ENCODE results near the gene EMC8. TPM values are rescaled to one million over a fixed set of nuclear protein-coding genes. Genes with fewer than 3 reads are reported as not detected.

EMC8 gene
- total and polyA plus RNA-seq, 2 donors (not counting 1 experiment from before 2014, with no cell fraction given), result 22.1 to 33.1 TPM

GRCh38 chr16:85835956-85836705 is 36.8 kb upstream of the EMC8 start:
- Histone ChIP-seq H3K4me2 (replicated peaks; ENCODE audit: low read depth, low read length, poor library complexity, severe bottlenecking) (no peak overlapping the region), H3K9me3 (ENCODE audit: control extremely low read depth in 1 of 3, control insufficient read depth in 2 of 3, insufficient read depth in 1 of 3, low read length in 2 of 3) (peaks cover 0 to 13% (median 0%) of the 10 kb centered on the region in 3 donors), H3K36me3 (replicated peaks in 1 of 2; ENCODE audit: control extremely low read depth in 1 of 2, control insufficient read depth in 1 of 2, extremely low read depth in 1 of 2, insufficient read depth in 2 of 2, low read length in 1 of 2) (no peaks in the 10 kb centered on the region), H3K27ac (ENCODE audit: low read length in 2 of 2) (no peak overlapping the region), H3K9ac (ENCODE audit: low read length) (no peak overlapping the region), H3K79me2 (ENCODE audit: control insufficient read depth, insufficient read depth, low read length) (no peaks in the 10 kb centered on the region), H3K4me3 (ENCODE audit: control extremely low read depth in 1 of 5, extremely low read depth in 1 of 5, insufficient read depth in 1 of 5, low read depth in 2 of 5, low read length in 4 of 5) (no peak overlapping the region), H3K27me3 (replicated peaks in 1 of 4; ENCODE audit: control extremely low read depth in 1 of 4, control insufficient read depth in 3 of 4, insufficient read depth in 4 of 4, low read length in 3 of 4) (peaks cover 0 to 14% (median 0%) of the 10 kb centered on the region in 4 experiments), H3K4me1 (ENCODE audit: control insufficient read depth in 2 of 2, insufficient read depth in 2 of 2, low read length in 2 of 2) (peaks cover 25 to 43% of the 10 kb centered on the region in 2 donors), H4K20me1 (ENCODE audit: control insufficient read depth, insufficient read depth, low read length, poor library complexity, severe bottlenecking) (no peaks in the 10 kb centered on the region), H2AFZ (ENCODE audit: insufficient read depth, low read depth, low read length, poor library complexity, severe bottlenecking) (no peak overlapping the region)
- DNase-seq, result no peak
- H3K27ac Mint-ChIP-seq, result peak overlapping the region; percentile 20
- H3K4me3 Mint-ChIP-seq, result no peak overlapping the region
- H3K4me1 Mint-ChIP-seq, result peaks cover 23% of the 10 kb centered on the region
- POLR2A ChIA-PET, result interaction anchor here (1.1 kb wide), 1 partner anchor 62 kb away, joined by 3 read pairs; no protein-coding TSS in a partner anchor
- no peaks in the 10 kb centered on the region for H3K27me3 Mint-ChIP-seq
- intact Hi-C loops (cut with micrococcal nuclease), result no loop called here
- ATAC-seq (ENCODE audit: low read depth), result no peak
- WGBS (ENCODE audit: insufficient coverage), result 59% methylated on average over 18 of the region's 22 CpGs
- TF ChIP-seq EZH2 (IDR thresholded peaks at IDR 0.05; ENCODE audit: borderline replicate concordance, insufficient read depth, low read depth, low read length, poor library complexity, severe bottlenecking) (no peak), CTCF (IDR thresholded peaks at IDR 0.05) (no peak)
- CTCF ChIA-PET, result interaction anchor here (1.2 to 5.6 kb wide), 3 partner anchors 15 to 77 kb away, joined by 3 to 58 read pairs (median 7); no protein-coding TSS in a partner anchor
- no peaks in the 10 kb centered on the region for H3K9me3 Mint-ChIP-seq (ENCODE audit: insufficient read depth)

- Mint-ChIP-seq H3K4me3 (no peak overlapping the region), H3K4me1 (peaks cover 29% of the 10 kb centered on the region), H3K27ac (peak overlapping the region; percentile 74), H3K27me3 (no peaks in the 10 kb centered on the region), H3K9me3 (ENCODE audit: insufficient read depth) (no peaks in the 10 kb centered on the region)
- Histone ChIP-seq H2AFZ (ENCODE audit: insufficient read depth, low read depth, low read length, poor library complexity, severe bottlenecking) (no peak overlapping the region), H3K4me3 (ENCODE audit: control extremely low read depth in 1 of 5, extremely low read depth in 1 of 5, insufficient read depth in 1 of 5, low read depth in 2 of 5, low read length in 4 of 5) (no peak overlapping the region), H3K9me3 (ENCODE audit: control extremely low read depth in 1 of 3, control insufficient read depth in 2 of 3, insufficient read depth in 1 of 3, low read length in 2 of 3) (peaks cover 0 to 16% (median 0%) of the 10 kb centered on the region in 3 donors), H3K79me2 (ENCODE audit: control insufficient read depth, insufficient read depth, low read length) (no peaks in the 10 kb centered on the region), H3K4me2 (replicated peaks; ENCODE audit: low read depth, low read length, poor library complexity, severe bottlenecking) (no peak overlapping the region), H4K20me1 (ENCODE audit: control insufficient read depth, insufficient read depth, low read length, poor library complexity, severe bottlenecking) (no peaks in the 10 kb centered on the region), H3K4me1 (ENCODE audit: control insufficient read depth in 2 of 2, insufficient read depth in 2 of 2, low read length in 2 of 2) (peaks cover 33 to 46% of the 10 kb centered on the region in 2 donors), H3K27ac (ENCODE audit: low read length in 2 of 2) (no peak overlapping the region), H3K36me3 (replicated peaks in 1 of 2; ENCODE audit: control extremely low read depth in 1 of 2, control insufficient read depth in 1 of 2, extremely low read depth in 1 of 2, insufficient read depth in 2 of 2, low read length in 1 of 2) (no peaks in the 10 kb centered on the region), H3K27me3 (replicated peaks in 1 of 4; ENCODE audit: control extremely low read depth in 1 of 4, control insufficient read depth in 3 of 4, insufficient read depth in 4 of 4, low read length in 3 of 4) (peaks cover 0 to 14% (median 0%) of the 10 kb centered on the region in 4 experiments), H3K9ac (ENCODE audit: low read length) (no peak overlapping the region)
- no peak for TF ChIP-seq CTCF (IDR thresholded peaks at IDR 0.05)
- no peak for TF ChIP-seq EZH2 (IDR thresholded peaks at IDR 0.05; ENCODE audit: borderline replicate concordance, insufficient read depth, low read depth, low read length, poor library complexity, severe bottlenecking)
- DNase-seq, result no peak
- intact Hi-C loops (cut with micrococcal nuclease), result no loop called here
- ChIA-PET CTCF (interaction anchor here (0.9 to 5.6 kb wide), 4 partner anchors 9 to 153 kb away, joined by 3 to 58 read pairs (median 12); no protein-coding TSS in a partner anchor), POLR2A (no interaction called here)
- 89% methylated on average over 21 of the region's 21 CpGs for WGBS (ENCODE audit: insufficient coverage)
- no peak for ATAC-seq (ENCODE audit: low read depth)
These were observed 35.9 kb upstream of the EMC8 start for GRCh38 chr16:85835227-85835751.
